ENCODE results near the gene HADHA.

The HADHA gene

GRCh38 chr2:26190369-26190768, 54.1 kb downstream of the HADHA start:
- no peak for DNase-seq

GRCh38 chr2:26189751-26190150, 54.7 kb downstream of the HADHA start:
- DNase-seq: no peak

GRCh38 chr2:26189123-26189522, 55.3 kb downstream of the HADHA start:
- DNase-seq: no peak

- DNase-seq: no peak
Measured at GRCh38 chr2:26187537-26188104, 56.8 kb downstream of the HADHA start.

- no peak for DNase-seq
Measured at GRCh38 chr2:26187114-26187513, 57.3 kb downstream of the HADHA start.

GRCh38 chr2:26185954-26186770, 58.3 kb downstream of the HADHA start:
- DNase-seq: no peak

DNA sequence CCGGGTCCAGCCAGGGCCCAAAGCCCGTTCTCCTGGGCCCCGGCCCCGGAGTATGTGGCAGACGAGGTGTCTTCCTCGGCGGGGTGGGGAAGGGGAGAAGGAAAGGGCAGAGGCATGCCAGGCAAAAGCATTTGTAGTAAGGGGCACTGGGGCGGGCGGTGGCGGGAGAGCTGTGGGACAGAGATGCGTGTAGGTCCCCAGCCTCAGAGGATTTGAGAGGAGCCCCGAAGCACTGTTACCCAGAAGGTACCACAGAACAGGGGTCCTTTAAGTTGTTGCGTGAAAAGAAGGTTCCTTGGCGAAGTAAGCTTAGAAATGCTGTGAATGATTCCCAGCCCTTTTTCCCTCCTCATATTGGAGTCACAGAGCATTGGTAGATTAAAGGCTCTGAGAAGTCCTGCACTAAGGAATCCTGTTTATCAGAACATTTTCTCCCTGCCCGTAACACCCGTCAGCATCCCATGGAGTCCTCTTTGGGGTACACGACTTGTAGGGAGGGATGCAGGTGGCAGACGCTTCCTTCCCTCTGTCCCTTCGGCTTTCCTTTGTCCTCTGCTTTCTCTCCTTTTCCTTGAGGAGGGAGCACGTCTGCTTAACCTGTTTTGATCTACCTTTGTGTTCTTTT, 59.0 kb downstream of the HADHA start:
- DNase-seq: no peak

DNA sequence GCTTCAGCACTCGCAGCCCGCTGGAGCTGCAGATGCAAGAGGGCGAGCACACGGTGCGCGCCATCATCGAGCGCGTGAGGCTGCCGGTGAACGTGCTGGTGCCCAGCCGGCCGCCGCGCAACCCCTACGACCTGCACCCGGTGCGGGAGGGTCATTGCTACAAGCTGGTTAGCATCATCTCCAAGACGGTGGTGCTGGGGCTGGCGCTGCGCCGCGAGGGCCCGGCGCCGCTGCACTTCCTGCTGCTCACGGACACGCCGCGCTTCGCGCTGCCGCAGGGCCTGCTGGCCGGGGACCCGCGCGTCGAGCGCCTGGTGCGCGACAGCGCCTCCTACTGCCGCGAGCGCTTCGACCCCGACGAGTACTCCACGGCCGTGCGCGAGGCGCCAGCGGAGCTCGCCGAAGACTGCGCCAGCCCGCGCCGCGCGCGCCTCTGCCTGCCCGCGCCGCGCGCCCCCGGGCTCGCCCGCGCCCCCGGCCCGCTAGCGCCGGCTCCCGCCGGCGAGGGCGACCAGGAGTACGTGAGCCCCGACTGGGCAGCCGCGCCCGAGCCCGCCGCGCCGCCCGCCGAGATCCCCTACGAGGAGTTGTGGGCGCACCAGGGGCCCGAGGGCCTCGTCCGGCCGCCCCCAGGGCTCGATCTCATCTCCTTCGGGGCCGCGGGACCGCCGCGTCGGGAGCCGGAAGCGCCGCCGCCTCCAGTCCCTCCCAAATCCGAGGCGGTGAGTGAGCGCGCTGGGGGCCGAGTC, 59.7 kb downstream of the HADHA start:
- peak; percentile 80 for DNase-seq

DNA sequence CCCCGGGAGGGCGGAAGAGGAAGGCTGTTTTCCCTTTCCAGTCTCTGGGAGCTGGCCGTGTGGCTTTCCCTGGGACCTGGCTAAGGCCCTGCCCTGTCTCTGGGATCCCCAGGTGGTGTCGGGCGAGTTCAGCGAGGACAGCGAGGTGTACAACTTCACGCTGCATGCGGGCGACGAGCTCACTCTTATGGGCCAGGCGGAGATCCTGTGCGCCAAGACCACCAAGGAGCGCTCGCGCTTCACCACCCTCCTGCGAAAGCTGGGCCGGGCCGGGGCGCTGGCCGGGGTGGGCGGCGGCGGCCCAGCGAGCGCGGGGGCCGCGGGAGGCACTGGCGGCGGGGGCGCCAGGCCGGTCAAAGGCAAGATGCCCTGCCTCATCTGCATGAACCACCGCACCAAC, 60.3 kb downstream of the HADHA start:
- no peak for DNase-seq

DNA sequence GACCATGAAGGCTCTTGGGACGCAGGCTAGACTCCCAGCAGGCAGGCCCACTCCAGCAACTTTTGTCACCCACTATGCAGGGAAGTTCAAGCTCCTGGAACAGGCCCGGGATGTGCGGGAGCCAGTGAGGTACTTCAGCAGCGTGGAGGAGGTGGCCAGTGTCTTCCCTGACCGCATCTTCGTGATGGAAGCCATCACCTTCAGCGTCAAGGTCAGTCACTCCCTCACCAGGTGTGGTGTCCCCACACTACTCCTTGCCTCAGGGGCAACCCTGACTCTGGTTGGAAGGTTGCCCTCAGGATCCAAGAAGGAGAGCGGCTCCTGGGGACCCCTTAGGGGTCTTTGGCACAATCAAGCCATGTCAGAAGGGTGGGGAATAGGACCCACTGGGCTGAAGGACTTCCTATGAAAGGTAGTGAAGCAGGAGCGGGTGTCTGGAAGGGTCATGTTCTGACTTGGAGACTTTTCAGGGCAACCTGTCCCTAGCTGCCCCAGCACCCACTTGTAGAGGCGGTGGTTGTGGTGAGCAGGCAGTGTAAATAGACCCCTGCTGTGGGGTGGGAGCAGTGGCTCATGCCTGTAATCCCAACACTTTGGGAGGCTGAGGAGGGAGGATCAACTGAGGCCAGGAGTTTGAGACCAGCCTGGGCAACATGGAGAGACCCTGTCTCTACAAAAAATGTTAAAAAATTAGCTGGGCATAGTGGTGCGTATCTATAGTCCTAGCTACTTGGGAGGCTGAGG, 61.4 kb downstream of the HADHA start:
- DNase-seq: no peak

DNA sequence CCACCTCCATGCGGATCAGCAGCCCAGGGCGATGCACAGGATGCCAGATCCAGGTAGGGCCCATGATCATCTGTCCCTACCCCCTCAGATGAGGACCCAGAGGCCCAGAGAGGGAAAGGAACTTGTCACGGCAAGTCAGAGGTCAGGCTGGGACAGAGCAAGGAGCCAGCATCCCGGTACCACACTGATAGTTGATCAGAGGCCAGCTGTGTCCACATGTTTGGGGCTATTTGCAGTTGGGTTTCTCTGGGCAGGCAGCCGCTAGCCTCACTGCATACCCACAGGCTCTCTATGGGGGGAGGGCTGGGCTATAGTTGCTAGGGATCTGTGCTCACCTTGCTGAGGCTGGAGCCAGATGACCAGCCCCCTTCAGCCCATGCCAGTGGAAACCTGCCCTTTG, 62.0 kb downstream of the HADHA start:
- DNase-seq: no peak

DNA sequence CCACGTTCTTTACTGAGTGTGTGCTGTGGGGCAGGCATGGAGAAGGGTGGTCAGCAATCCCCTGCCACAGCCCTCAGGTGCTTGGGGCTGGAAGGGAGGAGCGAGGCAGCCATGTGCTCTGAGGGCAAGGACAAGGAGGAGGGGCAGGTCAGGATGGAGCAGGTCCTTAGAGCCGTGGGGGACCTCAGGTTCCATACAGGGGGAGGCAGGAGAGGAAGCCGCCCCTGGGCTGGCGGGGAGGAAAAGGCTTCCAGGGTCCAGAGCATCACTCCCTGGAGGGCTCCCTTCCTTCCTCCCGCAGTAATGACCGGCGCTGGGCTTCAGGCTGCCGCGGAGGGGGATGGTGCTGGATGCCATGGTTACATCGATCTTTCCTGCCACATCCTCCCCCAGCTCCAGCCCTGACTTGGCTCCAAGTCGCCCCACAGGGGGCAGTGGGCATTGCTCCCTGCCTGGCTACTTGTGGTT, 65.0 kb downstream of the HADHA start:
- no peak for DNase-seq

DNA sequence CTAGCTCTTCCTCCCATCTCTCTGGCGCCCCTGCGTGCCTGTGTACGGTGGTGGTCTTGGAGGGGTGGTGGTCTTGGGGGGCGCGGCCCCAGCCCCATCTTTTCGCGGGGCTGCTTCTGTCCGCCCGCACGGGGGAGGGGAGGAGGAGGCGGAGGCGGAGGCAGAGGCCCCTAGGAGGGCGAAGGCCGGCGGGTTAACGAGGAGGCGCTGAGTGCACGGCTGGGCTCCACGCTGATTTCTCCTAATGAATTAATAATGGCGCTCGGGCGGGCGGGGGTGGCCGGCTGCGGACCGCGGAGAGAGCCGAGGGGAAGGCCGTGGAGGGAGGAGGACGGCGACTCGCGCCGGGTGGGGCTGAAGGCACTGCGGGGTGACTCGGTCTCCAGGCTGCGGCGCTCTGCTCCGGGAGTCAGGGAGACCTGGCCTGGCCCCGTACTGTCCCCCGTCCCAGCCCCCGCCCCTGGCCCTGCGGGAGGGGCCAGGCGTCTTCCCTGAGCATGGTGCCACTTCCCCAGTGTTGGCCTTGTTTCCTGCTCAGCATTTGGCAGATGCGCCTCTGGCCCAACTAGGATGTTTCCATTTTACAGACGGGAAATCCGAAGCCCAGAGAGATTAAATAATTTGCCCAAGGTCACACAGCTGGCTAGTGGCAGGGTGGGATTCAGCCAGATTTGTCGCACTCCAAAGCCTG, 65.5 kb downstream of the HADHA start:
- no peak for DNase-seq

- no peak for DNase-seq
Measured at GRCh38 chr2:26178246-26178645, 66.2 kb downstream of the HADHA start.

- no peak for DNase-seq
Measured at GRCh38 chr2:26177122-26177521, 67.3 kb downstream of the HADHA start.

GRCh38 chr2:26176279-26176615, 68.2 kb downstream of the HADHA start:
- no peak for DNase-seq

DNA sequence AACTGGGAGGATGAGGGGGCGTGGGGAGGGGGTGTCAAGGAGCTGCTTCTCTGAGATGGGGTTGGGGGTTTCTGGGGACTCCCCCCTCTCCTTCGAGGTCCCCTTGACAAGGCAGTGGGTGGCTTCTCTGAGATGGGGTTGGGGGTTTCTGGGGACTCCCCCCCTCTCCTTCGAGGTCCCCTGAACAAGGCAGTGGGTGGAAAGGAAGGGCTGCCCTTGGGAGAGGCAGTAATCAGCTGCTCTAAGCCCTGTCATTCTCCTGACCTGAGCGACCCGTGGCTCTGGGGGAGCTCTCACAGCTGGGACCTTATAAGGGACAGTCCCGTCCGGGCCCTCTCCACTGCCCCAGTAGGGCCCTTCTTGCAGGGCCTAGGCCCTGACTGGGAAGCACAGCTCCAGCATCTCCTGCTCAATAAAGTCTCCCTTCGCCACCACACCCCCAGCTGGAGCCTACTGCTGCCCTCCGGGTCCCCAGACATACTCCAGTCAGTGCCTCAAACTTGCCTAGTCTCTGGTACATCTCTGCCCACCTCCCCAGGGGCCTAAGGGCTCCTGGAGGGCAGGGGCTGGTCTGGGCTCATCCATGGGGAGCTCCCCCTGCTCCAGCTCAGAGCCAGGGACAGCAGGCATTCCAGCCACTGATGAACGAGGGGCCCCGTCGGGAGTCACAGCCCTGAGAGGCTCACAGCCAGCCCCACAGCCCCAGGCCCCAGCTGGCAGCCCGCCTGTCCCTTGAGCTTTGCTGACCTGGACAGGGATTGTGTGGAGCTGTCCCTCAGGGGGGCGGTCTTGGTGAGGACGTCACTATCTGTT, 68.8 kb downstream of the HADHA start:
- no peak for DNase-seq

DNA sequence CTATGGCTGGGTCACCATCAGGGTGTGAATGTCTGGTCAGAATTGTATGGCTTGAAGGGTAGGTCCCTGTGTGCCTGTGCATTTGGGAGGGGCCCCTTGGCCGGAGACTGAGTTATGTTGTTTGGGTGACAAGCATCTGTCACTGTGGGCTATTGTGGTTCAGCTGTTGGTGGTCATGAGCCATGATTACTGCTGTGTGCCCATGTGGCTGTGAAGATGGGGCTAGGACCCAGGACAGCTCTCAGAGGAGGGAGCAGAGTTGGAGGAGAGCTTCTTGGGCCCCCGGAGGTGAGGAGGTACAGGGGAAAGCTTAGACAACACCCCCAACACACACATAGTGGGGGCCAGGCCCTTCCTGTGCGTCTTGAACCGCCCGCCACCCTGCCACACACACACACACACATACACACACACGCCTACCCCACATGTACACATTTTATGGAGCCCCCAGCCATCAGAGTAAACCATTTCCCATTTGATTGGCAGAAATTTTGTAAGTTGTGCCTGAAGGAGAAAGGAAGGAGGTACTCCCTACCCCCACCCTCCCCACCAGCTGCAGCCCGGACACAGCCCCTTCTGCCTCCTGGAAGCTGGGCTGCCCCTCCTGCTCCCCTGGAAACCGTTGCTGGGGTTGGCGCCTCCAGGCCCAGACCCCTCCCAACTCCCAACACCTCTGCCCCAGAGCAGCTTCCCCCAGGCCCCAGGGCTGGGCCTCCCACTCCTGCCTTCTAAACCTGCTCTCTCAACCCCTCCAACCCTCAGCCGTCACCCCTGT, 69.6 kb downstream of the HADHA start:
- DNase-seq: no peak

- no peak for DNase-seq
Measured at GRCh38 chr2:26173776-26174482, 70.5 kb downstream of the HADHA start.

All from stimulated activated CD4-positive, alpha-beta T cell treated with anti-CD3 and anti-CD28 coated beads, Interleukin-12 subunit alpha, Interleukin-12 subunit beta, amount 100 ng/mL, for 4 hours (primary cell).